ENCODE measurements around the gene FAM171A1.
A peak's percentile ranks its signal among the peaks of the same experiment; 100 is the strongest.

FAM171A1 gene

DNA sequence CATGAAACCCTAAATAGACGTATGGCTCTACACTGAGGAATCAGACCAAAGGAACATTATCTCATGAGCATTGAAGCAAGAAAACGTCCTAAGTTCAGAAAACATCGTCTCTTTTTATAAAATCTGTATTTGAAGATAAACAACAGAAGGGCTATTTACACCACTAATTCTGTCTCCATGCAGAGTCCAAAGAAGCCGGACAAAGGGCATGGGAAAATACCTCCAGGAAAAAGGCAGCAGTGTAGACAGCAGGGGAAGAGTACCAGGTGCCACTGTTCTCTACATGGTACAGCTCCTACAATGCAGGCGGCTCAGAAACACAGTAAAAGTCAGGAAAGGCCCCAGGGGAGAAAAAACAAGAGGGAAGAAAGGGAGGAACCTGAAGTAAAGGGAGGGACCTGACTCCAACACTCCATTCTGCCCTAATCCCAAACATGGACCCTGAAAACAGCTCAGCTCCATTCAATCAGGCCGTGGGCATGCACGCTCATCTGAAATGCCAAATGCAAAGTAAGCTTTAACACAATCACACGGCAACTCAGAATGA, 17.5 kb downstream of the FAM171A1 start:
- no peak for DNase-seq (ENCODE audit: low read depth)
- no peak overlapping the region for H3K4me3 ChIP-seq (ENCODE audit: control insufficient read depth, low read depth, low read length)
- TF ChIP-seq CTCF (IDR thresholded peaks at IDR 0.05; ENCODE audit: control insufficient read depth, insufficient read depth, low read depth, low read length, missing control alignments) = no peak

DNA sequence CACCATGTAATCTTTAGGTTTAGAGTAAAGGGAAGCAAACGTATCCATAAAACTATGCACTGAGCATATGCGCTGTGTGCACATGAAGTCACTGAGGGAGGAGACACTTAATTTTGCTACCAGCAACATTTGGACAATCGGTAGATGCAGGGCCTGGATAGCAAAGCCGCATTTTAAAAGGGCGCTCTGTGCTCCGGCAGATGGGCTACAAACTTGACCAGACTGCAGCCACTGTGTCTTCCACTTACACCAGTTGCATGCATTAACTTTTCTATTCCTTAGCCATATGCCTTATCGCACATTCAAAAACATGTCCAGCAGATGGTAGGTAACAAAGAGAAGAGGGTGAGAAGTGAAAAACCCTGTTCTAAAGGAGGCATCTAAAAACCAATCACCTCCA, 18.3 kb downstream of the FAM171A1 start:
- DNase-seq (ENCODE audit: low read depth) = no peak
- no peak overlapping the region for H3K4me3 ChIP-seq (ENCODE audit: control insufficient read depth, low read depth, low read length)
- no peak for TF ChIP-seq CTCF (IDR thresholded peaks at IDR 0.05; ENCODE audit: control insufficient read depth, insufficient read depth, low read depth, low read length, missing control alignments)

- DNase-seq (ENCODE audit: low read depth) = no peak
- TF ChIP-seq CTCF (IDR thresholded peaks at IDR 0.05; ENCODE audit: control insufficient read depth, insufficient read depth, low read depth, low read length, missing control alignments) = no peak
- H3K4me3 ChIP-seq (ENCODE audit: control insufficient read depth, low read depth, low read length) = no peak overlapping the region
Measured at GRCh38 chr10:15352201-15352600, 18.9 kb downstream of the FAM171A1 start.

GRCh38 chr10:15351099-15351820, 19.8 kb downstream of the FAM171A1 start:
- H3K4me3 ChIP-seq (ENCODE audit: control insufficient read depth, low read depth, low read length) = no peak overlapping the region
- TF ChIP-seq CTCF (IDR thresholded peaks at IDR 0.05; ENCODE audit: control insufficient read depth, insufficient read depth, low read depth, low read length, missing control alignments) = no peak
- DNase-seq (ENCODE audit: low read depth) = no peak

GRCh38 chr10:15349112-15349511, 22.0 kb downstream of the FAM171A1 start:
- no peak for DNase-seq (ENCODE audit: low read depth)
- H3K4me3 ChIP-seq (ENCODE audit: control insufficient read depth, low read depth, low read length) = no peak overlapping the region; the same call in 1 of the 2 replicates
- TF ChIP-seq CTCF (IDR thresholded peaks at IDR 0.05; ENCODE audit: control insufficient read depth, insufficient read depth, low read depth, low read length, missing control alignments) = no peak

- no peak for DNase-seq (ENCODE audit: low read depth)
- TF ChIP-seq CTCF (IDR thresholded peaks at IDR 0.05; ENCODE audit: control insufficient read depth, insufficient read depth, low read depth, low read length, missing control alignments) = no peak
- H3K4me3 ChIP-seq (ENCODE audit: control insufficient read depth, low read depth, low read length) = peak overlapping the region; percentile 25; the same call in 1 of the 2 replicates
Measured at GRCh38 chr10:15348579-15348978, 22.5 kb downstream of the FAM171A1 start.
